Heart left ventricle (tissue), 16 donors: ENCODE results near the gene TMEM106C. TPM values are rescaled to one million over a fixed set of nuclear protein-coding genes. Genes with fewer than 3 reads are reported as not detected.

Experiments
- ATAC-seq, 4 donors: fragments of 200-7000 bp; cut with Tn5 transposase; one replicate each; pipeline ENCODE4 v1.9.1; 2020 to 2022; ENCODE audit warnings: moderate library complexity in 4 of 4, mild to moderate bottlenecking in 3 of 4, moderate number of reproducible peaks in 1 of 4
- DNase-seq, 5 donors: peaks; one replicate each; pipeline ENCODE4 v3.0.0-alpha.2; 2020
- H3K27ac ChIP-seq, 12 donors: fragments of 200-600 bp; sonication (generic) in 4 of 12; one replicate each; pipeline versions ENCODE4 v1.5.0 to v1.8.0; 2016 to 2022; ENCODE audit warnings: mild to moderate bottlenecking in 2 of 12
- H3K27me3 ChIP-seq, 9 donors: fragments of 200-600 bp; sonication (generic) in 2 of 9; one replicate each; pipeline versions ENCODE4 v1.5.1 to v1.8.0; 2016 to 2022; ENCODE audit warnings: mild to moderate bottlenecking in 3 of 9
- H3K36me3 ChIP-seq, 9 donors: fragments of 200-600 bp; sonication (generic) in 2 of 9; one replicate each; pipeline versions ENCODE4 v1.5.0 to v1.8.0; 2018 to 2022; ENCODE audit warnings: mild to moderate bottlenecking in 2 of 9
- H3K4me1 ChIP-seq, 12 donors: fragments of 200-600 bp; sonication (generic) in 4 of 12; one replicate each; pipeline versions ENCODE4 v1.5.0 to v1.8.0; 2016 to 2022; ENCODE audit warnings: mild to moderate bottlenecking in 3 of 12
- H3K4me3 ChIP-seq, 12 donors: fragments of 200-600 bp; sonication (generic) in 4 of 12; one replicate each; pipeline versions ENCODE4 v1.5.0 to v1.8.0; 2017 to 2022; ENCODE audit warnings: mild to moderate bottlenecking in 9 of 12, moderate library complexity in 4 of 12
- H3K9me3 ChIP-seq, 12 donors: fragments of 200-600 bp; sonication (generic) in 4 of 12; one replicate each; pipeline versions ENCODE4 v1.5.0 to v1.8.0; 2016 to 2022; ENCODE audit warnings: mild to moderate bottlenecking in 1 of 12
- CTCF ChIP-seq, 12 donors: fragments of 200-600 bp; sonication (generic) in 4 of 12; IDR thresholded peaks; one replicate each; pipeline versions ENCODE4 v1.5.0 to v1.8.0; 2018 to 2022; ENCODE audit warnings: antibody characterized with exemption in 12 of 12, mild to moderate bottlenecking in 5 of 12
- POLR2A ChIP-seq, 2 donors: fragments of 450-650 bp; IDR thresholded peaks; one replicate each; pipeline ENCODE4 v1.6.1; 2017; ENCODE audit warnings: antibody characterized with exemption in 2 of 2, mild to moderate bottlenecking in 2 of 2, moderate library complexity in 2 of 2
- WGBS, 4 donors: extraction: QIAGEN DNeasy Blood & Tissue Kit in 2 of 4; methylation state at CpG; one replicate each; pipeline versions ENCODE4 v1.1.5 to v1.1.7; 2013 to 2018; 5-methylcytosine and 5-hydroxymethylcytosine counted together
- intact Hi-C, 10 donors: fragments of 100-400 bp; cut with DNase I; formaldehyde crosslinking; loops; one replicate each; pipeline versions ENCODE4 v1.11.1 to v1.14.2; 2022
- polyA plus RNA-seq, 2 donors: library from polyadenylated mRNA; stranded (reverse); fragments of 200-250 nt; gene quantifications; one replicate each; pipeline ENCODE4 v1.2.3, GENCODE V29; 2013
- total RNA-seq, 9 donors: library from RNA; depleted of rRNA in 2 of 9; stranded (reverse); fragments of >200 nt in 2 of 9; fragmentation: NEBNext Ultra II Directional in 3 of 9; extraction: Animal tissue kit (Norgen Biotek cat#: 25700) in 3 of 9; gene quantifications; one replicate each; pipeline versions ENCODE4 v1.1.0 to v1.2.4, GENCODE V29; 2016 to 2023
- donor health status: ischemic (EF 13 %, LVEDD 7.1; RV severe dilation, severe dysfunction).
- donor health status: healthy with polysubstance abuse.
- donor health status: DM: no; HTN: yes; CAD: no.
- donor health status: DM: no; HTN: no; CAD: no.
- donor health status: ischemic (EF 25% LVEDD 6.9; RV normal size, moderate dysfunction).
- donor health status: ischemic (EF 25% LVEDD 5.7; RV mildly dilated, moderate dysfunction).
- donor health status: healthy.
- donor health status: DM: yes; HTN: yes; CAD: no.
- donor health status: ischemic (EF 35%, LVEDD 5.7; RV mildly dilated, moderate dysfunction).
- donor health status: nonischemic (EF 11% LVEDD 7.7; RV severe dilation, severe dysfunction).
- donor health status: DM: yes; HTN: yes; CAD: no.
- donor health status: PGD.
- donor health status: ischemic (EF 29% LVEDD 5.4; RV normal size, mild dysfunction).
- donor health status: nonischemic (EF 23%, LVEDD 6.1; RV moderate dilation, normal function).

TMEM106C gene
- total and polyA plus RNA-seq, 11 donors: 23.0 to 66.6 (median 50.0) TPM

DNA sequence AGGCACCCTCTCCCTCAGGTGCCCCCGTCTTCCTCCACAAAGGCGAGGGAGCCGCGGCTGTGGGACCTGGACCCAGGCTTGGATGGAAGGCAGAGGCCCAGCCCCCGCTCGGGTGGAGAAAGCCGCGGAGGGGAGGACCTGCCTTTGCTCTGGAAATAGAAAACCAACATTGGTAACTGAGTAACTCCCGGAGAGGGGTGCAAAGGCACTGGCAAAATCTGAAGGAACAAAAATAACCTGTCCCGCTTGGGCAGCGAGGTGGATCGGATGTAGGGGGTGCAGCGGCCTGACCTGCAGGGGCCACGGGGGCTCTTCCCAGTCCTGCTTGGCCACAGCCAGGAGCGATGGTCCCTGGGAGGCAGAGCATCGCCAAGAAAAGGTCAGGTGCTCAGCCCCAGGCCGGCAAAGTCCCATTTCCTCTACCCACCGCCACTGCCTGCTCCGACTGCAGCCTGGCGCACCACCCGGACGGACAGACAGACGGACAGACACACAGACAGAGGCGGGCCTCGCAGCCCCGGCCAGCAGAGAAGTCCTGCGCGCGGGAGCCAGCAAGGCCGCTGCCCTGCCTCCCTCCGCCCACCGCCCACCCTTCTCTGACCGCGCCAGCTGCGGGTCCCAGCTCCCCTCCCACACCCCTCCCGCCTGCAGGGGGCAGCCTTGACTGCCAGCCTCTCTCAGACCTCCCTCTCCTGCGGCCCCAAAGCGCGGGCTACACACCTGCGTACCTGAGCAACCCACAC is 21.4 kb upstream of the TMEM106C start:
- H3K4me3 ChIP-seq: no peak overlapping the region
- no peaks in the 10 kb centered on the region for H3K36me3 ChIP-seq
- 44 to 55% (median 46%) methylated on average over 28 to 40 of the region's 40 CpGs for WGBS, 4 donors
- H3K27me3 ChIP-seq: peaks cover 0 to 13% (median 6%) of the 10 kb centered on the region in 9 donors
- peaks cover 0 to 12% (median 0%) of the 10 kb centered on the region in 12 donors for H3K4me1 ChIP-seq
- ATAC-seq (no peak), DNase-seq (no peak)
- no peak overlapping the region for H3K27ac ChIP-seq
- intact Hi-C loops: loop anchor here in 2 of 10 donors (10.0 kb wide), 1 partner anchor 227 kb away; no protein-coding TSS in a partner anchor
- no peaks in the 10 kb centered on the region for H3K9me3 ChIP-seq
- TF ChIP-seq POLR2A (IDR thresholded peaks at IDR 0.05) (no peak), CTCF (IDR thresholded peaks at IDR 0.05) (peak in 7 of 12 donors; percentile 12 to 25 (median 18))

DNA sequence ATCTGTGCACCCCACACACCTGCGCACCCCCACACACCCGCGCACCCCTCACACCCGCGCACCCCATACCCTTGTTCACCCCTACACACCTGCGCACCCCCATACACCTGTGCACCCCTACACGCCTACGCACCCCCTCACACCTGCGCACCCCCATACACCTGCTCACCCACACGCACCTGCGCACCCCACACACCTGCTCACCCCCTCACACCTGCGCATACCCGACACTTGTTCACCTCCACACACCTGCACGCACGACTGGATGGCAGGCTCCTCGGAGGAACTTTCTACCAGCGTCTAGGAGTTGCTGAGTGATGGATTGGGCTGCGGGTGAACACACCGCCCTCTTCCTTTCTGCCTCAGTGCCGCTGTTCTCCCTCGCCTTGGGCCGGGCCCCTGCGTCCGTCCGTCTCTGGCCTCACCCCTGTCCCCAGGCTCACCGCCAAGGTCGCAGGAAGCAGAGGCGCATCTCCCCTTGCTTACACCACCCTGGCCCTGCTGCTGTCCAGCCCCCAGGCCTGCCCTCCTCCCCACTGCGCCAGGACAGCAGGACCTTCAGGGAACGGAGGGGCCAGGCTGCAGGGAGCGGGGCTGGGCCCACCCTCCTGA is 20.7 kb upstream of the TMEM106C start:
- TF ChIP-seq CTCF (IDR thresholded peaks at IDR 0.05): no peak
- no peak for TF ChIP-seq POLR2A (IDR thresholded peaks at IDR 0.05)
- no peaks in the 10 kb centered on the region for H3K9me3 ChIP-seq
- 66 to 70% (median 67%) methylated on average over 30 to 31 of the region's 31 CpGs for WGBS, 4 donors
- peaks cover 0 to 13% (median 6%) of the 10 kb centered on the region in 9 donors for H3K27me3 ChIP-seq
- DNase-seq (no peak), ATAC-seq (no peak)
- intact Hi-C loops: loop anchor here in 2 of 10 donors (10.0 kb wide), 1 partner anchor 228 kb away; no protein-coding TSS in a partner anchor
- peaks cover 0 to 16% (median 0%) of the 10 kb centered on the region in 12 donors for H3K4me1 ChIP-seq
- no peak overlapping the region for H3K27ac ChIP-seq
- no peaks in the 10 kb centered on the region for H3K36me3 ChIP-seq
- no peak overlapping the region for H3K4me3 ChIP-seq

DNA sequence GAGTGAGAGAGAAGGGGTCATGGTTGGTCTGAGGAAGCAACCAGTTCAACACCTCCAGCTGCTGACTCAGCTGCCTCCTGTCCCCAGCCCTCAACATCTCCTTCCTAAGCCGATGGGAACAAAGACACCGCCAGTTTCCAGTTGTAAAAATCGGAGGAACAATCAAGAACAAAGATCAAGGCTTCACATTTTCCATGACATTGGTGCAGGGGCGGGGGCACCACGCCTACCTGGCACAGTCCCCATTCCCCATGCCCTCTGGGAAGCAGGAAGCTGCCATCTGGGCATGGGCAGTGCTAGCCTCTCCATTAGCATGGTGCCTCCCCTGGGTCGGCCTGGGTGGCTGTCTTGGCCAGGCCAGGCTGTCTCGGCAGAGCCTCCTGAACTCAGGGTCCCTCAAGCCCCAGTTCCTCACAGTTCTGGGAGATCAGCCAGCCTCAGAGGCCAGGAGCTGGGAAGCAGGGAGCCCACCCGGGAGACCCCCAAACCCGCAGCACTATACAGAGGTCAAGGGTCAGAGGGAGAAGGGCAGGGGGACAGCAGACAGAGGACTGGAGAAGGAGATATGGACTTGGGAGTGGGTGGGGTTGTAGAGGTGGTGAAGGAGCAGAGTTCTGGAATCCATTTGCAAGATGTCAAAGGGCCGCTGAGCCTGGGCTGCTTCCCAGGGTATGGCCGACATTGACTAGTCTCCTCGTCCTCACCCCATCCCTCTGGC is 19.6 kb upstream of the TMEM106C start:
- DNase-seq (no peak), ATAC-seq (no peak)
- intact Hi-C loops: loop anchor here in 2 of 10 donors (10.0 kb wide), 1 partner anchor 229 kb away; no protein-coding TSS in a partner anchor
- Histone ChIP-seq H3K4me3 (no peak overlapping the region), H3K36me3 (no peaks in the 10 kb centered on the region), H3K9me3 (no peaks in the 10 kb centered on the region), H3K4me1 (peaks cover 0 to 16% (median 0%) of the 10 kb centered on the region in 12 donors), H3K27ac (no peak overlapping the region), H3K27me3 (peaks cover 0 to 13% (median 6%) of the 10 kb centered on the region in 9 donors)
- WGBS, 4 donors: 68 to 83% (median 78%) methylated on average over 11 to 12 of the region's 12 CpGs
- TF ChIP-seq CTCF (IDR thresholded peaks at IDR 0.05) (no peak), POLR2A (IDR thresholded peaks at IDR 0.05) (no peak)
